Hepatocyte (in vitro differentiated cells): ENCODE results near the gene HECTD4. TPM values are rescaled to one million over a fixed set of nuclear protein-coding genes. Genes with fewer than 3 reads are reported as not detected.

ENCODE experiments used
- DNase-seq: peaks from one replicate; pipeline ENCODE4 v3.0.0-alpha.2; 2016; ENCODE audit warnings: low spot score
- H2AFZ ChIP-seq: fragments of 200-600 bp; sonication (generic); 2 replicates; pipeline ENCODE4 v1.6.0; 2016; ENCODE audit warnings: antibody characterized with exemption, mild to moderate bottlenecking
- H3K27ac ChIP-seq: fragments of 200-600 bp; sonication (generic); 2 replicates; pipeline ENCODE4 v1.5.1; 2016; ENCODE audit warnings: mild to moderate bottlenecking
- H3K27me3 ChIP-seq: fragments of 200-600 bp; sonication (generic); 2 replicates; pipeline ENCODE4 v1.6.1; 2016
- H3K36me3 ChIP-seq: fragments of 200-600 bp; sonication (generic); replicated peaks from 2 replicates; pipeline ENCODE4 v1.5.1; 2016; ENCODE audit warnings: low read depth; ENCODE audit not compliant: insufficient read depth
- H3K4me1 ChIP-seq: fragments of 200-600 bp; sonication (generic); 2 replicates; pipeline ENCODE4 v1.5.1; 2016; ENCODE audit warnings: mild to moderate bottlenecking, moderate library complexity; ENCODE audit not compliant: insufficient read depth
- H3K4me2 ChIP-seq: fragments of 200-600 bp; sonication (generic); 2 replicates; pipeline ENCODE4 v1.6.0; 2016
- H3K4me3 ChIP-seq: fragments of 200-600 bp; sonication (generic); 2 replicates; pipeline ENCODE4 v1.5.1; 2016; ENCODE audit warnings: mild to moderate bottlenecking
- H3K79me2 ChIP-seq: fragments of 200-600 bp; sonication (generic); 2 replicates; pipeline ENCODE4 v1.6.0; 2017; ENCODE audit warnings: mild to moderate bottlenecking
- H3K9me2 ChIP-seq: fragments of 200-600 bp; sonication (generic); replicated peaks from 2 replicates; pipeline ENCODE4 v1.6.0; 2017; ENCODE audit warnings: mild to moderate bottlenecking; ENCODE audit not compliant: insufficient read depth
- H3K9me3 ChIP-seq: fragments of 200-600 bp; sonication (generic); 2 replicates; pipeline ENCODE4 v1.5.1; 2016; ENCODE audit warnings: low read depth, mild to moderate bottlenecking
- H4K20me1 ChIP-seq: fragments of 200-600 bp; sonication (generic); 2 replicates; pipeline ENCODE4 v1.6.0; 2016; ENCODE audit warnings: mild to moderate bottlenecking; ENCODE audit not compliant: insufficient read depth, poor library complexity, severe bottlenecking
- CTCF ChIP-seq: fragments of 200-600 bp; sonication (generic); IDR thresholded peaks from 2 replicates; pipeline ENCODE4 v1.5.1; 2016; ENCODE audit warnings: antibody characterized with exemption, mild to moderate bottlenecking; ENCODE audit not compliant: poor library complexity
- EZH2 ChIP-seq: fragments of 200-600 bp; sonication (generic); IDR thresholded peaks from 2 replicates; pipeline ENCODE4 v1.6.1; 2016; ENCODE audit warnings: antibody characterized with exemption, mild to moderate bottlenecking, borderline replicate concordance
- EZH2phosphoT487 ChIP-seq: fragments of 200-600 bp; sonication (generic); IDR thresholded peaks from one replicate; pipeline ENCODE4 v1.6.1; 2018; ENCODE audit warnings: antibody characterized with exemption, mild to moderate bottlenecking, low read depth, moderate library complexity; ENCODE audit not compliant: unreplicated experiment, severe bottlenecking
- WGBS: methylation state at CpG from one replicate; pipeline ENCODE4 v1.1.6; 2016; ENCODE audit warnings: low lambda C conversion rate; ENCODE audit errors: missing lambda C conversion rate; 5-methylcytosine and 5-hydroxymethylcytosine counted together
- polyA plus RNA-seq: library from polyadenylated mRNA; unstranded; fragments of >200 nt; fragmentation: Nextera tagmentation; extraction: Ambion mirVana; gene quantifications from 2 replicates; pipeline ENCODE4 v1.2.1, GENCODE V29; 2016
- total RNA-seq: library from RNA; depleted of rRNA; stranded (reverse); fragments of >200 nt; gene quantifications from 2 replicates; pipeline ENCODE4 v1.2.3, GENCODE V29; 2014

HECTD4 gene
- total and polyA plus RNA-seq, 2 experiments from 2014 or later = 22.7 to 27.1 TPM

GRCh38 chr12:112357214-112357613 lies 25.0 kb downstream of the HECTD4 start:
- Histone ChIP-seq H4K20me1 (peaks cover 43% of the 10 kb centered on the region), H3K79me2 (peaks cover 94% of the 10 kb centered on the region), H3K27ac (no peak overlapping the region), H3K36me3 (no peaks in the 10 kb centered on the region), H3K4me1 (no peaks in the 10 kb centered on the region), H2AFZ (no peak overlapping the region), H3K4me3 (no peak overlapping the region), H3K9me2 (no peaks in the 10 kb centered on the region), H3K4me2 (no peak overlapping the region), H3K27me3 (no peaks in the 10 kb centered on the region), H3K9me3 (no peaks in the 10 kb centered on the region)
- DNase-seq = no peak
- WGBS = 75% methylated on average over 2 of the region's 2 CpGs
- TF ChIP-seq EZH2 = no peak
- TF ChIP-seq EZH2phosphoT487 = no peak
- no peak for TF ChIP-seq CTCF

GRCh38 chr12:112354399-112354798 lies 27.8 kb downstream of the HECTD4 start:
- no peak for DNase-seq
- Histone ChIP-seq H4K20me1 (peaks cover 39% of the 10 kb centered on the region), H3K9me2 (peaks cover 5% of the 10 kb centered on the region), H3K4me3 (no peak overlapping the region), H3K27me3 (no peaks in the 10 kb centered on the region), H3K79me2 (peaks cover 96% of the 10 kb centered on the region), H3K4me2 (no peak overlapping the region), H3K4me1 (no peaks in the 10 kb centered on the region), H3K36me3 (no peaks in the 10 kb centered on the region), H2AFZ (no peak overlapping the region), H3K9me3 (no peaks in the 10 kb centered on the region), H3K27ac (no peak overlapping the region)
- WGBS = 86% methylated on average over 4 of the region's 4 CpGs
- no peak for TF ChIP-seq CTCF
- TF ChIP-seq EZH2phosphoT487 = no peak
- TF ChIP-seq EZH2 = no peak

GRCh38 chr12:112353393-112353792 lies 28.8 kb downstream of the HECTD4 start:
- H2AFZ ChIP-seq = no peak overlapping the region
- 88% methylated on average over 3 of the region's 3 CpGs for WGBS
- no peak overlapping the region for H3K27ac ChIP-seq
- peaks cover 39% of the 10 kb centered on the region for H4K20me1 ChIP-seq
- H3K4me1 ChIP-seq = no peaks in the 10 kb centered on the region
- H3K27me3 ChIP-seq = no peaks in the 10 kb centered on the region
- no peak overlapping the region for H3K4me2 ChIP-seq
- H3K36me3 ChIP-seq = no peaks in the 10 kb centered on the region
- DNase-seq = no peak
- TF ChIP-seq CTCF (no peak), EZH2 (no peak), EZH2phosphoT487 (no peak)
- H3K4me3 ChIP-seq = no peak overlapping the region
- peaks cover 99% of the 10 kb centered on the region for H3K79me2 ChIP-seq
- peaks cover 5% of the 10 kb centered on the region for H3K9me2 ChIP-seq
- H3K9me3 ChIP-seq = no peaks in the 10 kb centered on the region

- Histone ChIP-seq H3K9me3 (no peaks in the 10 kb centered on the region), H3K4me2 (no peak overlapping the region), H3K79me2 (peaks cover 99% of the 10 kb centered on the region), H4K20me1 (peaks cover 36% of the 10 kb centered on the region), H3K36me3 (no peaks in the 10 kb centered on the region), H3K27me3 (no peaks in the 10 kb centered on the region), H3K27ac (no peak overlapping the region), H3K4me1 (no peaks in the 10 kb centered on the region), H3K4me3 (no peak overlapping the region), H3K9me2 (peaks cover 5% of the 10 kb centered on the region), H2AFZ (no peak overlapping the region)
- TF ChIP-seq EZH2 (no peak), EZH2phosphoT487 (no peak), CTCF (no peak)
- DNase-seq = no peak
- WGBS = 100% methylated on average over 1 of the region's 1 CpG
These were observed 29.3 kb downstream of the HECTD4 start for GRCh38 chr12:112352921-112353320.
